Sigmoid colon (tissue), 4 donors: ENCODE results near the gene GGT6.

Experiments used
- EP300 ChIP-seq, 4 donors: sonication (generic); formaldehyde crosslinking; IDR thresholded peaks; one replicate each; pipeline ENCODE4 v1.6.1; 2017; ENCODE audit warnings: antibody characterized with exemption in 4 of 4
- POLR2A ChIP-seq, 2 donors: fragments of 450-650 bp; IDR thresholded peaks; one replicate each; pipeline ENCODE4 v1.6.1; 2016; ENCODE audit warnings: antibody characterized with exemption in 2 of 2, mild to moderate bottlenecking in 2 of 2, moderate library complexity in 2 of 2
- POLR2AphosphoS5 ChIP-seq, 4 donors: sonication (generic); formaldehyde crosslinking; IDR thresholded peaks; one replicate each; pipeline ENCODE4 v1.6.1; 2017; ENCODE audit warnings: antibody characterized with exemption in 4 of 4
- TF ChIP-seq, protein P1 (sequence below), 4 experiments: fragments of 450-650 bp in 3 of 4; fragments of 200-600 bp in 1 of 4; IDR thresholded peaks; one replicate each; pipeline ENCODE4 v1.5.1; 2016 to 2019; ENCODE audit warnings: antibody characterized with exemption in 4 of 4, mild to moderate bottlenecking in 3 of 4, moderate library complexity in 2 of 4

DNA sequence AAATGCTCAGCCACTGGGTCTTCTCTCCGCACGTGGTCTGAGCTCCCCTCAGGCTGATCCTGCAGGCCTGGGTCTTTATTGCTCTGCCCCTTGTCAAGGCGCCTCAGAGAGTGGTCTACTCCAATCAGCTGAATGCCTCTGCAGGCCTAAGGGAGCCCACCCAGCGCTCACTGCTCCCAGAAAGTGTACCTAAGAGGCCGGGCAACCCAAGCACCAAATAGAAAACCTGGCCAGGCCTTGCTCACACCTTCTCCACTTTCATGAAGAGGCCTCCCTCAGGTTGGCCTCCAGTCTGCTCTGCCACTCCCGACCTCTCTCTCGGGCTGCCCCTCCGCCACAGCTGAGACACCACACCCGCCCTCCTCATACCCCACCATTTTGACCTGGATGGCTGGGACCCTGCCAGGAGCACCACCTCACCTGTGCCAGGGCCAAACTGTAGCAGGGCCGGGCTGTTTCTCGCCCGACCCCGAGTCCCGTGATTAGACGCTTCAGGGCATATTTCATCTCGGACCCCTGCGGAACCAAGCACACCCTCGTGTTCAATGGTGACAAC, 5.9 kb downstream of the GGT6 start:
- TF ChIP-seq, protein P1, sequence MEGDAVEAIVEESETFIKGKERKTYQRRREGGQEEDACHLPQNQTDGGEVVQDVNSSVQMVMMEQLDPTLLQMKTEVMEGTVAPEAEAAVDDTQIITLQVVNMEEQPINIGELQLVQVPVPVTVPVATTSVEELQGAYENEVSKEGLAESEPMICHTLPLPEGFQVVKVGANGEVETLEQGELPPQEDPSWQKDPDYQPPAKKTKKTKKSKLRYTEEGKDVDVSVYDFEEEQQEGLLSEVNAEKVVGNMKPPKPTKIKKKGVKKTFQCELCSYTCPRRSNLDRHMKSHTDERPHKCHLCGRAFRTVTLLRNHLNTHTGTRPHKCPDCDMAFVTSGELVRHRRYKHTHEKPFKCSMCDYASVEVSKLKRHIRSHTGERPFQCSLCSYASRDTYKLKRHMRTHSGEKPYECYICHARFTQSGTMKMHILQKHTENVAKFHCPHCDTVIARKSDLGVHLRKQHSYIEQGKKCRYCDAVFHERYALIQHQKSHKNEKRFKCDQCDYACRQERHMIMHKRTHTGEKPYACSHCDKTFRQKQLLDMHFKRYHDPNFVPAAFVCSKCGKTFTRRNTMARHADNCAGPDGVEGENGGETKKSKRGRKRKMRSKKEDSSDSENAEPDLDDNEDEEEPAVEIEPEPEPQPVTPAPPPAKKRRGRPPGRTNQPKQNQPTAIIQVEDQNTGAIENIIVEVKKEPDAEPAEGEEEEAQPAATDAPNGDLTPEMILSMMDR (IDR thresholded peaks at IDR 0.05), result no peak
- no peak for TF ChIP-seq POLR2A (IDR thresholded peaks at IDR 0.05)
- TF ChIP-seq POLR2AphosphoS5 (IDR thresholded peaks at IDR 0.05), result no peak
- no peak for TF ChIP-seq EP300 (IDR thresholded peaks at IDR 0.05)
